ENCODE results near the gene XPO6.

DNA sequence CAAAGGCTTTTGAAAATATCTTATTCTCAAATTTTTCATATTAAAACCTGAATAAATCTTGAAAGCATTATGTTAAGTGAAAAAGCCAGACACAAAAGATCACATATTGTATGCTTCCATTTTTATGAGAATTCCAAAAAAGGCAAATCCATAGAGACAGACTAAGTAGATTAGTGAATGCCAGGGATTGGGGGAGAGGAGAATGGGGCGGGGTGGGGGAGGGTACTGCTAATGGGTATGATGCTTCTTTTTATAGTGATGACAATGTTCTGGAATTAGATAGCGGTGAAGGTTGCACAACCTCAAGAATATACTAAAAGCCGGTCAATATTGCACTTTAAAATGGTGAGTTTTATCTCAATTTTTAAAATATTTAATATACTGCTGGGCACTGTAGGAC lies 44.0 kb downstream of the XPO6 start:
- TF ChIP-seq, protein P1, sequence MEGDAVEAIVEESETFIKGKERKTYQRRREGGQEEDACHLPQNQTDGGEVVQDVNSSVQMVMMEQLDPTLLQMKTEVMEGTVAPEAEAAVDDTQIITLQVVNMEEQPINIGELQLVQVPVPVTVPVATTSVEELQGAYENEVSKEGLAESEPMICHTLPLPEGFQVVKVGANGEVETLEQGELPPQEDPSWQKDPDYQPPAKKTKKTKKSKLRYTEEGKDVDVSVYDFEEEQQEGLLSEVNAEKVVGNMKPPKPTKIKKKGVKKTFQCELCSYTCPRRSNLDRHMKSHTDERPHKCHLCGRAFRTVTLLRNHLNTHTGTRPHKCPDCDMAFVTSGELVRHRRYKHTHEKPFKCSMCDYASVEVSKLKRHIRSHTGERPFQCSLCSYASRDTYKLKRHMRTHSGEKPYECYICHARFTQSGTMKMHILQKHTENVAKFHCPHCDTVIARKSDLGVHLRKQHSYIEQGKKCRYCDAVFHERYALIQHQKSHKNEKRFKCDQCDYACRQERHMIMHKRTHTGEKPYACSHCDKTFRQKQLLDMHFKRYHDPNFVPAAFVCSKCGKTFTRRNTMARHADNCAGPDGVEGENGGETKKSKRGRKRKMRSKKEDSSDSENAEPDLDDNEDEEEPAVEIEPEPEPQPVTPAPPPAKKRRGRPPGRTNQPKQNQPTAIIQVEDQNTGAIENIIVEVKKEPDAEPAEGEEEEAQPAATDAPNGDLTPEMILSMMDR (IDR thresholded peaks at IDR 0.05), result no peak
- no peak for TF ChIP-seq POLR2AphosphoS5 (IDR thresholded peaks at IDR 0.05; ENCODE audit: low read depth, low read length)
- TF ChIP-seq, protein P2, sequence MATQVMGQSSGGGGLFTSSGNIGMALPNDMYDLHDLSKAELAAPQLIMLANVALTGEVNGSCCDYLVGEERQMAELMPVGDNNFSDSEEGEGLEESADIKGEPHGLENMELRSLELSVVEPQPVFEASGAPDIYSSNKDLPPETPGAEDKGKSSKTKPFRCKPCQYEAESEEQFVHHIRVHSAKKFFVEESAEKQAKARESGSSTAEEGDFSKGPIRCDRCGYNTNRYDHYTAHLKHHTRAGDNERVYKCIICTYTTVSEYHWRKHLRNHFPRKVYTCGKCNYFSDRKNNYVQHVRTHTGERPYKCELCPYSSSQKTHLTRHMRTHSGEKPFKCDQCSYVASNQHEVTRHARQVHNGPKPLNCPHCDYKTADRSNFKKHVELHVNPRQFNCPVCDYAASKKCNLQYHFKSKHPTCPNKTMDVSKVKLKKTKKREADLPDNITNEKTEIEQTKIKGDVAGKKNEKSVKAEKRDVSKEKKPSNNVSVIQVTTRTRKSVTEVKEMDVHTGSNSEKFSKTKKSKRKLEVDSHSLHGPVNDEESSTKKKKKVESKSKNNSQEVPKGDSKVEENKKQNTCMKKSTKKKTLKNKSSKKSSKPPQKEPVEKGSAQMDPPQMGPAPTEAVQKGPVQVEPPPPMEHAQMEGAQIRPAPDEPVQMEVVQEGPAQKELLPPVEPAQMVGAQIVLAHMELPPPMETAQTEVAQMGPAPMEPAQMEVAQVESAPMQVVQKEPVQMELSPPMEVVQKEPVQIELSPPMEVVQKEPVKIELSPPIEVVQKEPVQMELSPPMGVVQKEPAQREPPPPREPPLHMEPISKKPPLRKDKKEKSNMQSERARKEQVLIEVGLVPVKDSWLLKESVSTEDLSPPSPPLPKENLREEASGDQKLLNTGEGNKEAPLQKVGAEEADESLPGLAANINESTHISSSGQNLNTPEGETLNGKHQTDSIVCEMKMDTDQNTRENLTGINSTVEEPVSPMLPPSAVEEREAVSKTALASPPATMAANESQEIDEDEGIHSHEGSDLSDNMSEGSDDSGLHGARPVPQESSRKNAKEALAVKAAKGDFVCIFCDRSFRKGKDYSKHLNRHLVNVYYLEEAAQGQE (IDR thresholded peaks at IDR 0.05; ENCODE audit: insufficient read depth in 1 of 2, low read depth in 2 of 2, low read length in 1 of 2), result no peak

Measured in Panc1 (cell line).